Measurements from ENCODE around the gene LMBR1.

The LMBR1 gene

DNA sequence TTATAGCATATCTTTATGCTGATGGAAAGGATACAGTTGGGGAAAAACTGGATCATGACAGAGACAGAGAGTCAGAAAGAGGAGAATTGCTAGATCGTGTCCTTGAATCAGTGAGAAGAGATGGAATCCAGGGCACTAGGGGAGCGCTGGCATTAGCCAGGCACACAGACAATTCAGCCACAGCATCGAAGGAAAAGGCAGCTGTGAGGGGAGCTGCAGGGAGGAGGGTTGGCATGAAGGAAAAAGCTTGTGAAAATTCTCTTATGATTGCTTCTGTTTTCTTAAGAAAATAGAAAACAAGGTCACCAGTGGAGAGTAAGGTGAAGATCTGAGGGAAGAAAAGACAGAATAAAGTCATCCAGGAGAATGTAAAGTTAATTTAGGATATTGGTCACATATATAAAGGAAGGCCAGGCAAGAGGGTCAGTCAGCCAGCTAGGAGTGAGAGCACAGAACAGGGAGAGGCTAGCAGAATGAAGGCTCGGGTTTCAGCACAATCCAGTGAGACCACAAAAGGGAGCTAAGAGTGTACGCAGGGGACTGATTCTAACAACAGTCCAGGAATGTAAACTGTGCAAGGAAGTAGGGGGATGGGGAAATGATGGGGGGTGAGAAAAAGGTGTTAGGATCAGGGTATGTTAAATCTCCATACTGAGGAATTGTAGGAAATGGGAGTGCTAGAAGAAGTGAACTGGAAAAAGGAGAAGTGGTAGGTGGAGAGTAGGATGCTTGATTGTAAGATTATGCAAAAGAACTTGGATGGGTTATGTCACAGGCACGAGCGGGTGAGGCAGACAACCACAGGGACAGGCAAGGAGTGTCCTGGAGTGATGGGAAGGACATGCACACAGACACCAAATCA lies 140.4 kb downstream of the LMBR1 start:
- TF ChIP-seq FOXP2 (optimal IDR thresholded peaks at IDR 0.05; ENCODE audit: borderline replicate concordance, extremely low read depth, extremely low read length, insufficient read depth) = no peak
- no peak for TF ChIP-seq SIN3A (IDR thresholded peaks at IDR 0.05; ENCODE audit: borderline replicate concordance, insufficient read depth, low read length)
- TF ChIP-seq POLR2AphosphoS5 (IDR thresholded peaks at IDR 0.05; ENCODE audit: low read depth, low read length) = no peak
- TF ChIP-seq TAF1 (IDR thresholded peaks at IDR 0.05; ENCODE audit: borderline replicate concordance, insufficient read depth, low read length) = no peak
- TF ChIP-seq, protein P1, sequence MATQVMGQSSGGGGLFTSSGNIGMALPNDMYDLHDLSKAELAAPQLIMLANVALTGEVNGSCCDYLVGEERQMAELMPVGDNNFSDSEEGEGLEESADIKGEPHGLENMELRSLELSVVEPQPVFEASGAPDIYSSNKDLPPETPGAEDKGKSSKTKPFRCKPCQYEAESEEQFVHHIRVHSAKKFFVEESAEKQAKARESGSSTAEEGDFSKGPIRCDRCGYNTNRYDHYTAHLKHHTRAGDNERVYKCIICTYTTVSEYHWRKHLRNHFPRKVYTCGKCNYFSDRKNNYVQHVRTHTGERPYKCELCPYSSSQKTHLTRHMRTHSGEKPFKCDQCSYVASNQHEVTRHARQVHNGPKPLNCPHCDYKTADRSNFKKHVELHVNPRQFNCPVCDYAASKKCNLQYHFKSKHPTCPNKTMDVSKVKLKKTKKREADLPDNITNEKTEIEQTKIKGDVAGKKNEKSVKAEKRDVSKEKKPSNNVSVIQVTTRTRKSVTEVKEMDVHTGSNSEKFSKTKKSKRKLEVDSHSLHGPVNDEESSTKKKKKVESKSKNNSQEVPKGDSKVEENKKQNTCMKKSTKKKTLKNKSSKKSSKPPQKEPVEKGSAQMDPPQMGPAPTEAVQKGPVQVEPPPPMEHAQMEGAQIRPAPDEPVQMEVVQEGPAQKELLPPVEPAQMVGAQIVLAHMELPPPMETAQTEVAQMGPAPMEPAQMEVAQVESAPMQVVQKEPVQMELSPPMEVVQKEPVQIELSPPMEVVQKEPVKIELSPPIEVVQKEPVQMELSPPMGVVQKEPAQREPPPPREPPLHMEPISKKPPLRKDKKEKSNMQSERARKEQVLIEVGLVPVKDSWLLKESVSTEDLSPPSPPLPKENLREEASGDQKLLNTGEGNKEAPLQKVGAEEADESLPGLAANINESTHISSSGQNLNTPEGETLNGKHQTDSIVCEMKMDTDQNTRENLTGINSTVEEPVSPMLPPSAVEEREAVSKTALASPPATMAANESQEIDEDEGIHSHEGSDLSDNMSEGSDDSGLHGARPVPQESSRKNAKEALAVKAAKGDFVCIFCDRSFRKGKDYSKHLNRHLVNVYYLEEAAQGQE (IDR thresholded peaks at IDR 0.05; ENCODE audit: insufficient read depth in 1 of 2, low read depth in 2 of 2, low read length in 2 of 2) = no peak

DNA sequence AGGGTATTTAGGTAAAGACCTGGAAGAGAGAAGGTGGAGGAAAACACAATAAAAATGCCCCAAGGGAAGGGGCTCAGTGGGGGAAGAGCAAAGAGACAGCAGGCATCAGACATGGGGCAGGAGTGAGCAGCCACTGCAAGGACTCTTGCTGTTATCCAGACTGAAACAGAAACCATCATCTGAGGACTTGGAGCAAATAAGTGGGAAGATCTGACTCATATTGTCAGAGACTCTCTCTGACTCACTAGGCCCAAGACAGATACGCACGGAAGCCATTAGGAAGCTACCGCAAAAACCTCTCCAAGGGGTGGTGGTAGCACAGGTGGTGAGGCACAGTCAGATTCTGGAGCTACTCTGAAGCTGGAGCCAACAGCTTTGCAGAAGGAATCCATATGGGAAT lies 141.7 kb downstream of the LMBR1 start:
- TF ChIP-seq TAF1 (IDR thresholded peaks at IDR 0.05; ENCODE audit: borderline replicate concordance, insufficient read depth, low read length) (no peak), SIN3A (IDR thresholded peaks at IDR 0.05; ENCODE audit: borderline replicate concordance, insufficient read depth, low read length) (no peak), FOXP2 (optimal IDR thresholded peaks at IDR 0.05; ENCODE audit: borderline replicate concordance, extremely low read depth, extremely low read length, insufficient read depth) (no peak), POLR2AphosphoS5 (IDR thresholded peaks at IDR 0.05; ENCODE audit: low read depth, low read length) (no peak)
- TF ChIP-seq, protein P1 (IDR thresholded peaks at IDR 0.05; ENCODE audit: insufficient read depth in 1 of 2, low read depth in 2 of 2, low read length in 2 of 2) = no peak

DNA sequence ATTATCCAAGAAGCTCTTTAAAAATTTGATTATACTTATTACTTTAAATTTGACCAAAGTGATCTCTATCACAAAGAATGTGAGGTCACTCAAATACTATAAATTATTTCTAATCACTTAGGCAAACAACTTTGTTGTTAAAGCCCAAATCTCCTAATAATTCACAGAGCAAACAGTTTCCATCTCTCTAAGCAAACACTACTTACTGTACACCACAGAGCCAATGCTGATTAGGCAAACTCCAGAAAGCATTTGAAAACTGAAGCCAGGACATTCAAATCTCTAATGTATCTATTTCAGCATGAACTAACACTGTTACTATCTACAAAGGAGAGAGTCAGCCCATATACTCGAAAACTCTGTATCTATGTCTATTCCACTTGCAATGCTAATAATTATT lies 145.3 kb downstream of the LMBR1 start:
- TF ChIP-seq SIN3A (IDR thresholded peaks at IDR 0.05; ENCODE audit: borderline replicate concordance, insufficient read depth, low read length) (no peak), POLR2AphosphoS5 (IDR thresholded peaks at IDR 0.05; ENCODE audit: low read depth, low read length) (no peak), TAF1 (IDR thresholded peaks at IDR 0.05; ENCODE audit: borderline replicate concordance, insufficient read depth, low read length) (no peak), FOXP2 (optimal IDR thresholded peaks at IDR 0.05; ENCODE audit: borderline replicate concordance, extremely low read depth, extremely low read length, insufficient read depth) (no peak)
- TF ChIP-seq, protein P1 (IDR thresholded peaks at IDR 0.05; ENCODE audit: insufficient read depth in 1 of 2, low read depth in 2 of 2, low read length in 2 of 2) = no peak

DNA sequence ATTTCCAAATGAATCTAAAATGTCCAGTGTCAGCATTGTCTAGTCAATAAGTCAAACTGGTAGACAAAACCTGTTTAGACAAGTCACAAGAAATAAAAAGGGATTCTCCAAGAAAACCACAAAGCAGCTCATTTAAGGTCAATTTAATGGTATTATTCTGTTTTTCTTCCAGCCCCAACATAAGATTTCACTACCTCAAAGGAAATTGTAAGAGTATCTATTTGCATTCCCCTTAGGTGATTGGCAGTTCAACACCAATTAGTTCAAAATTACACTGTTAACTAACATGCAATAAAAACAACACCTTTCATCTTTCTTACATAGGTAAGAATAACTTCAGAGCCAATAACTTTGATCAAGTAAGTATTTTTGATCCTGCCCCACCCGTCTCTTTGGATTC lies 146.1 kb downstream of the LMBR1 start:
- no peak for TF ChIP-seq SIN3A (IDR thresholded peaks at IDR 0.05; ENCODE audit: borderline replicate concordance, insufficient read depth, low read length)
- TF ChIP-seq FOXP2 (optimal IDR thresholded peaks at IDR 0.05; ENCODE audit: borderline replicate concordance, extremely low read depth, extremely low read length, insufficient read depth) = no peak
- TF ChIP-seq, protein P1 (IDR thresholded peaks at IDR 0.05; ENCODE audit: insufficient read depth in 1 of 2, low read depth in 2 of 2, low read length in 2 of 2) = no peak
- TF ChIP-seq POLR2AphosphoS5 (IDR thresholded peaks at IDR 0.05; ENCODE audit: low read depth, low read length) = no peak
- no peak for TF ChIP-seq TAF1 (IDR thresholded peaks at IDR 0.05; ENCODE audit: borderline replicate concordance, insufficient read depth, low read length)

All from PFSK-1 (cell line).